SW480 (cell line): ENCODE results near the gene ADARB2.
A peak's percentile ranks its signal among the peaks of the same experiment; 100 is the strongest.

Experiments used
- DNase-seq: peaks from one replicate; pipeline ENCODE4 v3.0.0-alpha.2; 2016; ENCODE audit warnings: low spot score

The ADARB2 gene

GRCh38 chr10:1394155-1394912 is 343.0 kb downstream of the ADARB2 start:
- DNase-seq, result no peak

- DNase-seq, result no peak
Observed at GRCh38 chr10:1393481-1393880, 343.8 kb downstream of the ADARB2 start.

GRCh38 chr10:1392127-1392526 is 345.2 kb downstream of the ADARB2 start:
- no peak for DNase-seq

- no peak for DNase-seq
Observed at GRCh38 chr10:1390200-1390599, 347.1 kb downstream of the ADARB2 start.

GRCh38 chr10:1384026-1384425 is 353.3 kb downstream of the ADARB2 start:
- no peak for DNase-seq

GRCh38 chr10:1382711-1383110 is 354.6 kb downstream of the ADARB2 start:
- DNase-seq, result no peak

- no peak for DNase-seq
Observed at GRCh38 chr10:1381339-1381738, 356.0 kb downstream of the ADARB2 start.

- DNase-seq, result no peak
Observed at GRCh38 chr10:1380088-1380671, 357.1 kb downstream of the ADARB2 start.

- DNase-seq, result no peak
Observed at GRCh38 chr10:1379601-1380000, 357.7 kb downstream of the ADARB2 start.

- no peak for DNase-seq
Observed at GRCh38 chr10:1378473-1378872, 358.9 kb downstream of the ADARB2 start.

GRCh38 chr10:1377740-1378397 is 359.5 kb downstream of the ADARB2 start:
- DNase-seq, result no peak

- no peak for DNase-seq
Observed at GRCh38 chr10:1377231-1377630, 360.1 kb downstream of the ADARB2 start.

GRCh38 chr10:1376384-1376945 is 360.9 kb downstream of the ADARB2 start:
- no peak for DNase-seq

- DNase-seq, result no peak
Observed at GRCh38 chr10:1375346-1376170, 361.8 kb downstream of the ADARB2 start.

GRCh38 chr10:1374511-1375345 is 362.6 kb downstream of the ADARB2 start:
- no peak for DNase-seq

- no peak for DNase-seq
Observed at GRCh38 chr10:1373287-1373686, 364.0 kb downstream of the ADARB2 start.

- DNase-seq, result no peak
Observed at GRCh38 chr10:1372212-1372611, 365.1 kb downstream of the ADARB2 start.

- no peak for DNase-seq
Observed at GRCh38 chr10:1370298-1370697, 367.0 kb downstream of the ADARB2 start.

- peak; percentile 60 for DNase-seq
Observed at GRCh38 chr10:1369665-1370064, 367.7 kb downstream of the ADARB2 start.

- peak; percentile 1 for DNase-seq
Observed at GRCh38 chr10:1369197-1369596, 368.1 kb downstream of the ADARB2 start.

- peak; percentile 23 for DNase-seq
Observed at GRCh38 chr10:1368842-1369171, 368.5 kb downstream of the ADARB2 start.
